ENCODE data around the gene TMEM108. TPM values are rescaled to one million over a fixed set of nuclear protein-coding genes. Genes with fewer than 3 reads are reported as not detected.

TMEM108 gene
- total and polyA plus RNA-seq, 3 donors from 2014 or later = 13.9 to 44.3 (median 16.1) TPM

GRCh38 chr3:133083395-133083794 is 45.2 kb downstream of the TMEM108 start:
- TF ChIP-seq POLR2A (IDR thresholded peaks at IDR 0.05) = no peak
- TF ChIP-seq, protein P1, sequence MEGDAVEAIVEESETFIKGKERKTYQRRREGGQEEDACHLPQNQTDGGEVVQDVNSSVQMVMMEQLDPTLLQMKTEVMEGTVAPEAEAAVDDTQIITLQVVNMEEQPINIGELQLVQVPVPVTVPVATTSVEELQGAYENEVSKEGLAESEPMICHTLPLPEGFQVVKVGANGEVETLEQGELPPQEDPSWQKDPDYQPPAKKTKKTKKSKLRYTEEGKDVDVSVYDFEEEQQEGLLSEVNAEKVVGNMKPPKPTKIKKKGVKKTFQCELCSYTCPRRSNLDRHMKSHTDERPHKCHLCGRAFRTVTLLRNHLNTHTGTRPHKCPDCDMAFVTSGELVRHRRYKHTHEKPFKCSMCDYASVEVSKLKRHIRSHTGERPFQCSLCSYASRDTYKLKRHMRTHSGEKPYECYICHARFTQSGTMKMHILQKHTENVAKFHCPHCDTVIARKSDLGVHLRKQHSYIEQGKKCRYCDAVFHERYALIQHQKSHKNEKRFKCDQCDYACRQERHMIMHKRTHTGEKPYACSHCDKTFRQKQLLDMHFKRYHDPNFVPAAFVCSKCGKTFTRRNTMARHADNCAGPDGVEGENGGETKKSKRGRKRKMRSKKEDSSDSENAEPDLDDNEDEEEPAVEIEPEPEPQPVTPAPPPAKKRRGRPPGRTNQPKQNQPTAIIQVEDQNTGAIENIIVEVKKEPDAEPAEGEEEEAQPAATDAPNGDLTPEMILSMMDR (IDR thresholded peaks at IDR 0.05) = no peak
- Histone ChIP-seq H3K27me3 (no peaks in the 10 kb centered on the region), H3K4me1 (no peaks in the 10 kb centered on the region), H3K36me3 (ENCODE audit: low read depth, missing control alignments) (no peaks in the 10 kb centered on the region), H3K4me3 (no peak overlapping the region), H3K9me3 (no peaks in the 10 kb centered on the region), H3K27ac (no peak overlapping the region)
- no peak for DNase-seq
- intact Hi-C loops (cut with DNase I; ENCODE audit: low total_unique reads) = no loop called here
- WGBS, 2 donors = 38 to 48% methylated on average over 1 of the region's 1 CpG

DNA sequence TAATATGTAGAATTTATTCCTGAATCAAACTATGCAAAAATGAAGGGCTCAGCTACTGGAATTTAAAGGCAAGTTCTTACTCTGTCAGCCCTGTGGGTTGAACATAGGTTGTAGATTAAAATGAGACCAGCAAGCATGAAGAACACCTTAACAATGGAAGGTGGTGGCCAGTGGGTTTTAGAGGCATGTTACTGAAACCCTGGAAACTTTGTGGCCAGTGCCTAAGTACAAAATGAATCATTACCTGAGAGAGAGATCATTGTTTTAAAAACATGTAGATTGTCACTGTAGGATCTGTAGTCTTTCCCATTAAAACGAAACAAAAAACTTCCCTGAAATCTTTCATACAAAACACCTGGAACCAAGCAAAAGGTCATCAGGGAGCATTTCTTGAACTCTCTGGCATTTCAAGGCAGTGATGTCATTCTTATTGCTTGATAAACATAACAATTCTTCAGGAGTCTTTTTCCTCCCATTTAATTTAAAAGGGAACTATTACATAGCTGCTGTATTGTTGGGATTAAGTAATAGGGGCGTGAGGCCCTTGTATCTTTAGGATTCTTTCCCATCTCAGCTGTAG is 51.8 kb downstream of the TMEM108 start:
- Histone ChIP-seq H3K4me3 (no peak overlapping the region), H3K9me3 (no peaks in the 10 kb centered on the region), H3K4me1 (no peaks in the 10 kb centered on the region), H3K27me3 (no peaks in the 10 kb centered on the region), H3K36me3 (ENCODE audit: low read depth, missing control alignments) (no peaks in the 10 kb centered on the region), H3K27ac (no peak overlapping the region)
- 52 to 66% methylated on average over 2 of the region's 2 CpGs for WGBS, 2 donors
- no peak for DNase-seq
- intact Hi-C loops (cut with DNase I; ENCODE audit: low total_unique reads) = no loop called here
- TF ChIP-seq, protein P1 (IDR thresholded peaks at IDR 0.05) = no peak
- no peak for TF ChIP-seq POLR2A (IDR thresholded peaks at IDR 0.05)

DNA sequence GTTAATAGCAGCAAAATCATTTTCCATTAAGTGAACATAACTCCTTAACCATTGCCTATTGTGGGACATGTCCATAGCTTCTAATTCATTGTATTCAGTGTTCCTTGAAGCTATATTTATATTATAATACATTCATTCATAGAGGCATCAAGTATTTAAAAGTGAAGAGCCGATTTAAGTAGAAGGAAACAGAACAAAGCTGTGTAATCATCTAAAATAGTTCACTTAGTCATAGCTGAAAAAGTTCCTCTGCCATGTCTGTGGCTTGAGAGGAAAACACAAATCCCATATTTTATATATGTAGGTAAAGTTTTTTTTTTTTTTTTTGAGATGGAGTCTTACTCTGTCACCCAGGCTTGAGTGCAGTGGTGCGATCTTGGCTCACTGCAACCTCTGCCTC is 54.5 kb downstream of the TMEM108 start:
- TF ChIP-seq, protein P1 (IDR thresholded peaks at IDR 0.05) = no peak
- TF ChIP-seq POLR2A (IDR thresholded peaks at IDR 0.05) = no peak
- no peak for DNase-seq
- Histone ChIP-seq H3K9me3 (no peaks in the 10 kb centered on the region), H3K4me1 (no peaks in the 10 kb centered on the region), H3K27me3 (no peaks in the 10 kb centered on the region), H3K36me3 (ENCODE audit: low read depth, missing control alignments) (no peaks in the 10 kb centered on the region), H3K4me3 (no peak overlapping the region), H3K27ac (no peak overlapping the region)
- 84 to 93% methylated on average over 2 of the region's 2 CpGs for WGBS, 2 donors
- intact Hi-C loops (cut with DNase I; ENCODE audit: low total_unique reads) = no loop called here

GRCh38 chr3:133093366-133093765 is 55.2 kb downstream of the TMEM108 start:
- WGBS, 2 donors = 86 to 97% methylated on average over 1 of the region's 1 CpG
- DNase-seq = no peak
- H3K27ac ChIP-seq = no peak overlapping the region
- no peak overlapping the region for H3K4me3 ChIP-seq
- no peaks in the 10 kb centered on the region for H3K27me3 ChIP-seq
- intact Hi-C loops (cut with DNase I; ENCODE audit: low total_unique reads) = no loop called here
- H3K4me1 ChIP-seq = no peaks in the 10 kb centered on the region
- TF ChIP-seq POLR2A (IDR thresholded peaks at IDR 0.05) = no peak
- TF ChIP-seq, protein P1 (IDR thresholded peaks at IDR 0.05) = no peak
- H3K9me3 ChIP-seq = no peaks in the 10 kb centered on the region
- H3K36me3 ChIP-seq (ENCODE audit: low read depth, missing control alignments) = no peaks in the 10 kb centered on the region

DNA sequence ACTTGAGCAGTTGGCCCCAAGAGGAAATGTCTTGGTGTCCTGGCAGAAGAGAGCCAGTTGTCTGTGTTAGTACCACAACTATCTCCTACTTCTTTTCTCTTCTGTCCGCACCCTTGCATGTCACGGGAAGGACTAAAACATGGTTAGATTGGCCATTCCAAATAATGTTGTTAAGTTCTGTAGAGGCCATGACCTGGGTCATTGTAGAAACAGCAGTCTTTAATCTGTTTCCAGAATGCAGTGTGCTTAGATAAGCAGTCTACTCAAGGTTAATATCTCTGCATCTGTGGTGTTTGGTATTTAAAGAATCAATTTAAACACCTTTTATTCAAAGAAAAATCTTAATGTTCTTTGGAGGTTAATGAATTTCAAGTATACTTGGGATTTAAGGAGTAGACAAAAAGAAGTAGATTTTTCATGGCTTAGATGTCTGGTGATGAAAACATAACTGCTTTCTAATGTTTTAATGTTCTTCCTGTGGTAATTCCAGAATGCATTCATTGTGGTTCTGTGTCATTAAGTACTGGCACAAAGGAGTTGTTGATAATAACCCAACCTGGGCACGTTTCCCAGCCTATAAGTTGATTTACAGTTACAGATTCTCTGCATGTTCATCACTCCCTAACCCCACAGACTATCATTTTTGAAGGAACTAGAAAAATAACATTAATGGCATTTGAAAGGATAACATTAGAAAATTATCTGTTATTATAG is 58.9 kb downstream of the TMEM108 start:
- TF ChIP-seq, protein P1 (IDR thresholded peaks at IDR 0.05) = no peak
- no peak for TF ChIP-seq POLR2A (IDR thresholded peaks at IDR 0.05)
- DNase-seq = no peak
- 26 to 31% methylated on average over 3 of the region's 3 CpGs for WGBS, 2 donors
- Histone ChIP-seq H3K4me1 (no peaks in the 10 kb centered on the region), H3K27me3 (no peaks in the 10 kb centered on the region), H3K36me3 (ENCODE audit: low read depth, missing control alignments) (no peaks in the 10 kb centered on the region), H3K9me3 (no peaks in the 10 kb centered on the region), H3K27ac (no peak overlapping the region), H3K4me3 (no peak overlapping the region)
- intact Hi-C loops (cut with DNase I; ENCODE audit: low total_unique reads) = no loop called here
